Uterus (tissue), 4 donors: Measurements from ENCODE around the gene HNRNPA2B1. TPM values are rescaled to one million over a fixed set of nuclear protein-coding genes. Genes with fewer than 3 reads are reported as not detected.
"Not testable (repeated sequence)": the region's sequence is repeated elsewhere in the genome, so short reads cannot be mapped to it uniquely, and the experiment has no call there.

Experiments used
- DNase-seq, 2 donors: peaks; one replicate each; pipeline ENCODE4 v3.0.0-alpha.2; 2019 to 2020
- H3K27ac ChIP-seq, 2 donors: fragments of 200-600 bp; sonication (generic); 1 replicate in 1 of 2; 2 replicates in 1 of 2; pipeline ENCODE4 v1.5.1; 2016 to 2018
- H3K27me3 ChIP-seq, 2 donors: fragments of 200-600 bp; sonication (generic); one replicate each; pipeline ENCODE4 v1.5.1; 2018 to 2019; ENCODE audit warnings: control low read depth in 1 of 2
- H3K36me3 ChIP-seq, 2 donors: fragments of 200-600 bp; sonication (generic); one replicate each; pipeline ENCODE4 v1.5.1; 2019; ENCODE audit warnings: control low read depth in 1 of 2
- H3K4me1 ChIP-seq, 2 donors: fragments of 200-600 bp; sonication (generic); one replicate each; pipeline ENCODE4 v1.5.1; 2018 to 2019; ENCODE audit warnings: control low read depth in 1 of 2
- H3K4me3 ChIP-seq, 2 donors: fragments of 200-600 bp; sonication (generic); 1 replicate in 1 of 2; 2 replicates in 1 of 2; pipeline ENCODE4 v1.5.1; 2018 to 2019; ENCODE audit warnings: mild to moderate bottlenecking in 1 of 2
- H3K9me3 ChIP-seq, 2 donors: fragments of 200-600 bp; sonication (generic); one replicate each; pipeline ENCODE4 v1.5.1; 2019; ENCODE audit warnings: control low read depth in 1 of 2
- CTCF ChIP-seq, 4 experiments: fragments of 200-600 bp in 2 of 4; fragments of 450-650 bp in 2 of 4; sonication (generic) in 2 of 4; IDR thresholded peaks; one replicate each; pipeline ENCODE4 v1.5.1; 2016 to 2019; ENCODE audit warnings: antibody characterized with exemption in 4 of 4, mild to moderate bottlenecking in 2 of 4, moderate library complexity in 1 of 4
- POLR2A ChIP-seq, 2 donors: fragments of 450-650 bp; IDR thresholded peaks; one replicate each; pipeline ENCODE4 v1.6.1; 2016; ENCODE audit warnings: antibody characterized with exemption in 2 of 2, mild to moderate bottlenecking in 1 of 2, moderate library complexity in 1 of 2
- intact Hi-C: fragments of 100-400 bp; cut with DNase I; formaldehyde crosslinking; loops from one replicate; pipeline ENCODE4 v1.15.1; 2023; ENCODE audit warnings: low total_unique reads
- total RNA-seq, 4 donors: library from RNA; depleted of rRNA in 3 of 4; stranded (reverse); fragments of >200 nt in 3 of 4; gene quantifications; one replicate each; pipeline versions ENCODE4 v1.1.0 to v1.2.4, GENCODE V29; 2014 to 2023
- donor health status: DM: yes; HTN: yes; CAD: no.

Gene HNRNPA2B1
- total RNA-seq, 4 donors from 2014 or later, result 100 to 464 (median 207) TPM

DNA sequence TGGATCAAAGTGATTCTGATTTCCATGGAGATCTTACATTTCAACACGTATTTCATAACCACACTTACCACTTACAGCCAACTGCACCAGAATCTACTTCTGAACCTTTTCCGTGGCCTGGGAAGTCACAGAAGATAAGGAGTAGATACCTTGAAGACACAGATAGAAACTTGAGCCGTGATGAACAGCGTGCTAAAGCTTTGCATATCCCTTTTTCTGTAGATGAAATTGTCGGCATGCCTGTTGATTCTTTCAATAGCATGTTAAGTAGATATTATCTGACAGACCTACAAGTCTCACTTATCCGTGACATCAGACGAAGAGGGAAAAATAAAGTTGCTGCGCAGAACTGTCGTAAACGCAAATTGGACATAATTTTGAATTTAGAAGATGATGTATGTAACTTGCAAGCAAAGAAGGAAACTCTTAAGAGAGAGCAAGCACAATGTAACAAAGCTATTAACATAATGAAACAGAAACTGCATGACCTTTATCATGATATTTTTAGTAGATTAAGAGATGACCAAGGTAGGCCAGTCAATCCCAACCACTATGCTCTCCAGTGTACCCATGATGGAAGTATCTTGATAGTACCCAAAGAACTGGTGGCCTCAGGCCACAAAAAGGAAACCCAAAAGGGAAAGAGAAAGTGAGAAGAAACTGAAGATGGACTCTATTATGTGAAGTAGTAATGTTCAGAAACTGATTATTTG lies 15.3 kb downstream of the HNRNPA2B1 start:
- no peak for DNase-seq
- Histone ChIP-seq H3K36me3 (no peaks in the 10 kb centered on the region), H3K4me3 (no peak overlapping the region), H3K27me3 (no peaks in the 10 kb centered on the region), H3K4me1 (peaks cover 0 to 2% of the 10 kb centered on the region in 2 donors), H3K9me3 (no peaks in the 10 kb centered on the region), H3K27ac (no peak overlapping the region)
- TF ChIP-seq CTCF (IDR thresholded peaks at IDR 0.05), result no peak
- TF ChIP-seq POLR2A (IDR thresholded peaks at IDR 0.05), result no peak
- intact Hi-C loops, result no loop called here

- H3K36me3 ChIP-seq, H3K4me1 ChIP-seq, H3K9me3 ChIP-seq, H3K27ac ChIP-seq, intact Hi-C loops, H3K27me3 ChIP-seq, DNase-seq, H3K4me3 ChIP-seq: not testable (repeated sequence)
Observed at GRCh38 chr7:26184281-26185101, 16.1 kb downstream of the HNRNPA2B1 start.

DNA sequence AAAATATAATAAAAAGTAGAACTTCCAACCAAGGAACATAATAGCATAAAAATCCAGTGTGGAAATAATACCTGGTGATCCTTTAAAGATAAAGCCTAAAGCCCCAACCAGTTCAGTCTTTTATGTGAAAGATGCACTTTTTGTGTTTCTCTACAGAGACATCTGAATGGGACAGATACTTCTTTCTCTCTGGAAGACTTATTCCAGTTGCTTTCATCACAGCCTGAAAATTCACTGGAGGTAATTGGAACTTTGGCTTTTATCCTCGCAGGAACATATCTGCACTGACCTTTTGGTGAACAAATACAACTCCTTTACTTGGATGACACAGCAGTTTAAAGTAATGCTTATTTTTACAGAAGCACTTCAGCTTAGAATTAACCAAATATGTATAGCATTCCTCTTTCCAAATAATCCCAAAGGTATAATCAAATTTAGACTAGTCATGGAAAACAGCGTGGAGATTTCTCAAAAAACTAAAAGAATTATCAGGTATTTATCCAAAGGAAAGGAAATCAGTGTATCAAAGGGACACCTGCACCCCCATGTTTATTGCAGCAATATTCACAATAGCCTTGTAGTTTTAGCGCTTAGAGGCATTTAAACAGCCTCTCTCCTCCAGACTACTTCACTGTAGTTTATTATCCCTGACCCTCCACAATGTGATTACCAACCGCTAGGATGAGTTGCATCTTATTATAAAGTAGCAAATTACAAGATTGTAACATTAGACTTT lies 16.8 kb downstream of the HNRNPA2B1 start:
- no peak overlapping the region for H3K4me3 ChIP-seq
- H3K27ac ChIP-seq, result no peak overlapping the region
- intact Hi-C loops, result no loop called here

DNA sequence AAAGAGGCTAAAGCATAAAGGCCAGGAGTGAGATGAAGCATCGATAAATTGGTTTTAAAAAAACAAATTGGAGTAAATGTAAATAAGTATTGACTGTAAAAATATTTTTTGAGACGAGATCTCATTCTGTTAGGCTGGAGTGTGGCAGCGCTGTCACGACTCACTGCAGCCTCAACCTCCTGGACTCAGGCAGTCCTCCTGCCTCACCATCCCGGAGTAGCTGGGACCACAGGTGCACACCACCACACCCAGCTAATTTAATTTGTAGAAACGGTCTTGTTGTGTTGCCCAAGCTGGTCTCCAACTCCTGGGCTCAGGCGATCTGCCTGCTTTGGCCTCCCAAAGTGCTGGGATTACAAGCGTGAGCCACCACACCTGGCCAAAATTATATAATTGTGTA lies 17.8 kb downstream of the HNRNPA2B1 start:
- no peaks in the 10 kb centered on the region for H3K4me1 ChIP-seq
- H3K9me3 ChIP-seq, result no peaks in the 10 kb centered on the region
- TF ChIP-seq POLR2A (IDR thresholded peaks at IDR 0.05) (no peak), CTCF (IDR thresholded peaks at IDR 0.05) (no peak)
- H3K36me3 ChIP-seq, result no peaks in the 10 kb centered on the region
- H3K27ac ChIP-seq, result no peak overlapping the region
- no peaks in the 10 kb centered on the region for H3K27me3 ChIP-seq
- no peak overlapping the region for H3K4me3 ChIP-seq
- intact Hi-C loops, result no loop called here
- DNase-seq, result no peak

More for the DNA sequence above, 16.8 kb downstream of the HNRNPA2B1 start:
- Histone ChIP-seq H3K9me3 (no peaks in the 10 kb centered on the region), H3K4me1 (no peaks in the 10 kb centered on the region), H3K27me3 (no peaks in the 10 kb centered on the region), H3K36me3 (no peaks in the 10 kb centered on the region)
- DNase-seq, result no peak
- TF ChIP-seq CTCF (IDR thresholded peaks at IDR 0.05) (no peak), POLR2A (IDR thresholded peaks at IDR 0.05) (no peak)

GRCh38 chr7:26182283-26182682 lies 18.3 kb downstream of the HNRNPA2B1 start:
- no peak for TF ChIP-seq POLR2A (IDR thresholded peaks at IDR 0.05)
- no peak for TF ChIP-seq CTCF (IDR thresholded peaks at IDR 0.05)
- H3K27ac ChIP-seq, result no peak overlapping the region

More at GRCh38 chr7:26182283-26182682, 18.3 kb downstream of the HNRNPA2B1 start:
- H3K9me3 ChIP-seq, result no peaks in the 10 kb centered on the region
- no peaks in the 10 kb centered on the region for H3K4me1 ChIP-seq
- no peaks in the 10 kb centered on the region for H3K27me3 ChIP-seq
- H3K4me3 ChIP-seq, result no peak overlapping the region
- intact Hi-C loops, result no loop called here
- H3K36me3 ChIP-seq, result no peaks in the 10 kb centered on the region
- DNase-seq, result peak in 1 of 2 donors; percentile 42
